Keratinocyte (primary cell): ENCODE results near the gene GOLIM4. TPM values are rescaled to one million over a fixed set of nuclear protein-coding genes. Genes with fewer than 3 reads are reported as not detected.

Experiments
- DNase-seq: peaks from one replicate; pipeline ENCODE4 v3.0.0-alpha.2; 2011; ENCODE audit warnings: low read depth, missing footprints, low spot score
- FAIRE-seq: peaks from 2 replicates; lab custom pipeline; 2011; peaks lifted over from hg19 to GRCh38; lab: Jason Lieb, UNC
- H2AFZ ChIP-seq: 2 replicates; pipeline ENCODE4 v1.6.0; 2012; ENCODE audit warnings: low read length, control low read depth, inconsistent platforms; ENCODE audit not compliant: control insufficient read depth
- H3K27ac ChIP-seq: 2 replicates; pipeline ENCODE4 v1.5.1; 2011; ENCODE audit warnings: low read length; ENCODE audit not compliant: control insufficient read depth, insufficient read depth
- H3K27me3 ChIP-seq: 3 replicates; pipeline ENCODE4 v1.6.0; 2011; ENCODE audit warnings: low read length; ENCODE audit not compliant: control insufficient read depth, insufficient read depth; ENCODE audit errors: extremely low read depth
- H3K36me3 ChIP-seq, 2 experiments: 2 replicates in 1 of 2; 3 replicates in 1 of 2; pipeline ENCODE4 v1.5.1; 2011; ENCODE audit warnings: low read length in 2 of 2, mild to moderate bottlenecking in 1 of 2; ENCODE audit not compliant: control insufficient read depth in 2 of 2, insufficient read depth in 2 of 2; ENCODE audit errors: extremely low read depth in 1 of 2
- H3K4me1 ChIP-seq: 3 replicates; pipeline ENCODE4 v1.5.1; 2011; ENCODE audit warnings: low read length; ENCODE audit not compliant: control insufficient read depth, insufficient read depth; ENCODE audit errors: extremely low read depth
- H3K4me2 ChIP-seq: 3 replicates; pipeline ENCODE4 v1.6.0; 2011; ENCODE audit warnings: low read depth, low read length; ENCODE audit not compliant: control insufficient read depth, insufficient read depth; ENCODE audit errors: extremely low read depth
- H3K4me3 ChIP-seq, 3 experiments: fragments of 200-600 bp in 1 of 3; sonication (generic) in 1 of 3; 2 replicates in 2 of 3; 3 replicates in 1 of 3; pipeline ENCODE4 v1.5.1; 2011 to 2016; ENCODE audit warnings: low read length in 3 of 3, mild to moderate bottlenecking in 3 of 3, control low read depth in 2 of 3, inconsistent platforms in 1 of 3, low read depth in 1 of 3, mixed read lengths in 1 of 3, mixed run types in 1 of 3, moderate library complexity in 1 of 3; ENCODE audit not compliant: control insufficient read depth in 2 of 3, insufficient read depth in 2 of 3; ENCODE audit errors: extremely low read depth in 1 of 3
- H3K79me2 ChIP-seq: 2 replicates; pipeline ENCODE4 v1.6.0; 2012; ENCODE audit warnings: low read length; ENCODE audit not compliant: control insufficient read depth, insufficient read depth
- H3K9ac ChIP-seq: 3 replicates; pipeline ENCODE4 v1.6.0; 2011; ENCODE audit warnings: low read length; ENCODE audit not compliant: control insufficient read depth, insufficient read depth; ENCODE audit errors: extremely low read depth
- H3K9me1 ChIP-seq: 3 replicates; pipeline ENCODE4 v1.6.0; 2011; ENCODE audit warnings: low read length; ENCODE audit not compliant: control insufficient read depth, insufficient read depth; ENCODE audit errors: extremely low read depth
- H3K9me3 ChIP-seq: 2 replicates; pipeline ENCODE4 v1.5.1; 2012; ENCODE audit warnings: low read depth, low read length; ENCODE audit not compliant: control insufficient read depth
- H4K20me1 ChIP-seq: 3 replicates; pipeline ENCODE4 v1.6.0; 2011; ENCODE audit warnings: low read length; ENCODE audit not compliant: control insufficient read depth, insufficient read depth; ENCODE audit errors: extremely low read depth
- CTCF ChIP-seq, 3 experiments: IDR thresholded peaks in 1 of 3; conservative IDR thresholded peaks in 1 of 3; optimal IDR thresholded peaks in 1 of 3; 2 replicates in 2 of 3; 3 replicates in 1 of 3; pipeline versions ENCODE3 to v1.5.1; 2011; ENCODE audit warnings: low read length in 3 of 3, mild to moderate bottlenecking in 3 of 3, moderate library complexity in 2 of 3, control low read depth in 1 of 3, inconsistent platforms in 1 of 3; ENCODE audit not compliant: insufficient read depth in 2 of 3; ENCODE audit errors: extremely low read depth in 1 of 3
- EZH2 ChIP-seq: IDR thresholded peaks from one replicate; pipeline ENCODE4 v1.6.1; 2012; ENCODE audit warnings: inconsistent platforms, mild to moderate bottlenecking, low read length, moderate library complexity
- dilution Hi-C: fragments of 300-500 bp; cut with MboI; formaldehyde crosslinking; loops from one replicate; pipeline ENCODE4 v1.7.0; 2020; ENCODE audit warnings: low sequenced_read_pairs; ENCODE audit not compliant: extremely low pct_ligation_motif_present
- polyA plus RNA-seq, 5 experiments: library from polyadenylated mRNA; depleted of rRNA in 3 of 5; stranded (reverse) in 3 of 5; stranded (forward) in 1 of 5; unstranded in 1 of 5; fragments of >200 nt; gene quantifications; 1 replicate in 1 of 5; 2 replicates in 3 of 5; 3 replicates in 1 of 5; pipeline versions ENCODE4 v1.2.1 to v1.2.3, GENCODE V29; 2011 to 2012; ENCODE audit warnings: missing spikeins in 2 of 5, low read depth in 1 of 5, low replicate concordance in 1 of 5

GOLIM4 gene
- polyA plus RNA-seq, 1 donor (not counting 4 experiments of a cell fraction or from before 2014, with no cell fraction given) = 13.4 TPM

- no peaks in the 10 kb centered on the region for H3K4me1 ChIP-seq
- H3K9me1 ChIP-seq = no peaks in the 10 kb centered on the region
- no peak for FAIRE-seq
- H3K79me2 ChIP-seq = peaks cover 26% of the 10 kb centered on the region
- no peak overlapping the region for H3K27ac ChIP-seq
- no peak overlapping the region for H3K4me2 ChIP-seq
- no peaks in the 10 kb centered on the region for H4K20me1 ChIP-seq
- no peak for DNase-seq
- TF ChIP-seq CTCF (optimal IDR thresholded peaks at IDR 0.05 in 1 of 3, IDR thresholded peaks at IDR 0.05 in 1 of 3, conservative IDR thresholded peaks at IDR 0.05 in 1 of 3; ENCODE audit: extremely low read depth in 1 of 3, insufficient read depth in 2 of 3, low read length in 3 of 3) (no peak), EZH2 (no peak)
- no peak overlapping the region for H2AFZ ChIP-seq
- H3K9ac ChIP-seq = no peak overlapping the region
- no peaks in the 10 kb centered on the region for H3K36me3 ChIP-seq
- no peak overlapping the region for H3K4me3 ChIP-seq
- H3K9me3 ChIP-seq = no peaks in the 10 kb centered on the region
- dilution Hi-C loops = no loop called here
- no peaks in the 10 kb centered on the region for H3K27me3 ChIP-seq
These were observed 43.2 kb downstream of the GOLIM4 start for GRCh38 chr3:168052515-168052914.

GRCh38 chr3:168051531-168052471 lies 43.9 kb downstream of the GOLIM4 start:
- FAIRE-seq (no peak), DNase-seq (no peak)
- Histone ChIP-seq H3K9me1 (no peaks in the 10 kb centered on the region), H3K4me1 (no peaks in the 10 kb centered on the region), H3K9me3 (no peaks in the 10 kb centered on the region), H2AFZ (no peak overlapping the region), H4K20me1 (no peaks in the 10 kb centered on the region), H3K4me2 (no peak overlapping the region), H3K27me3 (no peaks in the 10 kb centered on the region), H3K79me2 (peaks cover 21% of the 10 kb centered on the region), H3K4me3 (no peak overlapping the region), H3K9ac (no peak overlapping the region), H3K36me3 (no peaks in the 10 kb centered on the region), H3K27ac (no peak overlapping the region)
- dilution Hi-C loops = no loop called here
- TF ChIP-seq EZH2 (no peak), CTCF (optimal IDR thresholded peaks at IDR 0.05 in 1 of 3, IDR thresholded peaks at IDR 0.05 in 1 of 3, conservative IDR thresholded peaks at IDR 0.05 in 1 of 3; ENCODE audit: extremely low read depth in 1 of 3, insufficient read depth in 2 of 3, low read length in 3 of 3) (no peak)
